H9 (cell line): Measurements from ENCODE around the gene RDH14. TPM values are rescaled to one million over a fixed set of nuclear protein-coding genes. Genes with fewer than 3 reads are reported as not detected.

ENCODE experiments used
- DNase-seq: peaks from one replicate; pipeline ENCODE4 v3.0.0-alpha.2; 2017
- H2AFZ ChIP-seq: one replicate; pipeline ENCODE4 v1.6.1; 2013; ENCODE audit warnings: mild to moderate bottlenecking, low read length, control low read depth, moderate library complexity
- H2AK5ac ChIP-seq: 2 replicates; pipeline ENCODE4 v1.6.1; 2013; ENCODE audit warnings: low read length, control low read depth, mixed read lengths; ENCODE audit not compliant: insufficient read length
- H2BK120ac ChIP-seq: one replicate; pipeline ENCODE4 v1.6.1; 2013; ENCODE audit warnings: low read depth, mild to moderate bottlenecking, low read length, control low read depth, inconsistent platforms; ENCODE audit not compliant: poor library complexity, severe bottlenecking
- H2BK12ac ChIP-seq: 2 replicates; pipeline ENCODE4 v1.6.1; 2013; ENCODE audit warnings: low read length, control low read depth, mixed read lengths, low read depth; ENCODE audit not compliant: insufficient read length
- H2BK15ac ChIP-seq: 2 replicates; pipeline ENCODE4 v1.6.1; 2013; ENCODE audit warnings: low read depth, low read length, control low read depth
- H2BK20ac ChIP-seq: one replicate; pipeline ENCODE4 v1.6.1; 2013; ENCODE audit warnings: low read depth, mild to moderate bottlenecking, low read length, control low read depth, inconsistent platforms; ENCODE audit not compliant: poor library complexity, severe bottlenecking
- H2BK5ac ChIP-seq: 2 replicates; pipeline ENCODE4 v1.6.1; 2013; ENCODE audit warnings: low read length, control low read depth, mixed read lengths; ENCODE audit not compliant: insufficient read length
- H3K14ac ChIP-seq: 2 replicates; pipeline ENCODE4 v1.6.1; 2013; ENCODE audit warnings: low read length, control low read depth; ENCODE audit not compliant: insufficient read depth
- H3K18ac ChIP-seq: 2 replicates; pipeline ENCODE4 v1.6.1; 2013; ENCODE audit warnings: low read depth, mild to moderate bottlenecking, mixed read lengths, low read length, control low read depth; ENCODE audit not compliant: insufficient read length
- H3K23ac ChIP-seq: 2 replicates; pipeline ENCODE4 v1.6.1; 2013; ENCODE audit warnings: low read length, control low read depth, mixed read lengths, low read depth; ENCODE audit not compliant: insufficient read length
- H3K23me2 ChIP-seq: 2 replicates; pipeline ENCODE4 v1.6.1; 2013; ENCODE audit warnings: low read depth, mild to moderate bottlenecking, mixed read lengths, low read length, control low read depth; ENCODE audit not compliant: insufficient read length, poor library complexity, severe bottlenecking
- H3K27ac ChIP-seq: 2 replicates; pipeline ENCODE4 v1.5.1; 2013; ENCODE audit warnings: low read length, control low read depth, mixed read lengths, low read depth; ENCODE audit not compliant: insufficient read length
- H3K27me3 ChIP-seq: 2 replicates; pipeline ENCODE4 v1.6.1; 2013; ENCODE audit warnings: low read length, control low read depth, inconsistent platforms; ENCODE audit not compliant: insufficient read depth
- H3K4ac ChIP-seq: 2 replicates; pipeline ENCODE4 v1.6.1; 2013; ENCODE audit warnings: low read depth, mild to moderate bottlenecking, control low read depth, inconsistent platforms, low read length, moderate library complexity
- H3K4me1 ChIP-seq: 2 replicates; pipeline ENCODE4 v1.6.1; 2013; ENCODE audit warnings: low read length, control low read depth, inconsistent platforms; ENCODE audit not compliant: insufficient read depth
- H3K4me2 ChIP-seq: 2 replicates; pipeline ENCODE4 v1.6.1; 2013; ENCODE audit warnings: low read length, control low read depth, mixed read lengths; ENCODE audit not compliant: insufficient read length, insufficient read depth
- H3K56ac ChIP-seq: 2 replicates; pipeline ENCODE4 v1.6.1; 2013; ENCODE audit warnings: low read depth, mild to moderate bottlenecking, mixed read lengths, low read length, control low read depth; ENCODE audit not compliant: insufficient read length
- H3K79me1 ChIP-seq: 2 replicates; pipeline ENCODE4 v1.6.1; 2013; ENCODE audit warnings: low read depth, mild to moderate bottlenecking, moderate library complexity, low read length, control low read depth, inconsistent platforms; ENCODE audit not compliant: insufficient read depth, poor library complexity, severe bottlenecking
- H3K79me2 ChIP-seq: 2 replicates; pipeline ENCODE4 v1.6.1; 2013; ENCODE audit warnings: low read length, control low read depth, inconsistent platforms; ENCODE audit not compliant: insufficient read depth
- H3K9ac ChIP-seq: 2 replicates; pipeline ENCODE4 v1.6.1; 2013; ENCODE audit warnings: low read length, control low read depth, mixed read lengths; ENCODE audit not compliant: insufficient read length; ENCODE audit errors: extremely low read depth
- H3K9me3 ChIP-seq: one replicate; pipeline ENCODE4 v1.6.1; 2013; ENCODE audit warnings: low read depth, low read length, inconsistent platforms; ENCODE audit not compliant: control insufficient read depth
- H3T11ph ChIP-seq: one replicate; pipeline ENCODE4 v1.6.1; 2013; ENCODE audit warnings: mild to moderate bottlenecking, low read length, control low read depth, inconsistent platforms
- H4K20me1 ChIP-seq: one replicate; pipeline ENCODE4 v1.6.1; 2013; ENCODE audit not compliant: control insufficient read depth, insufficient read length, insufficient read depth
- H4K5ac ChIP-seq: 2 replicates; pipeline ENCODE4 v1.6.1; 2013; ENCODE audit warnings: low read depth, mild to moderate bottlenecking, mixed read lengths, low read length, control low read depth; ENCODE audit not compliant: insufficient read length
- H4K8ac ChIP-seq: replicated peaks from 2 replicates; pipeline ENCODE4 v1.6.1; 2013; ENCODE audit warnings: low read length, control low read depth, mixed read lengths, low read depth; ENCODE audit not compliant: insufficient read length
- H4K91ac ChIP-seq: 2 replicates; pipeline ENCODE4 v1.6.1; 2013; ENCODE audit warnings: low read depth, mild to moderate bottlenecking, moderate library complexity, mixed read lengths, low read length, control low read depth; ENCODE audit not compliant: insufficient read length
- H3K27ac Mint-ChIP-seq, 3 experiments: 2 replicates in 2 of 3; 3 replicates in 1 of 3; pipeline ENCODE4 v1.8.0; 2020 to 2021; ENCODE audit warnings: mixed read lengths in 3 of 3, mild to moderate bottlenecking in 1 of 3, moderate library complexity in 1 of 3
- H3K27me3 Mint-ChIP-seq: 2 replicates; pipeline ENCODE4 v1.8.0; 2021; ENCODE audit warnings: low read depth, mild to moderate bottlenecking, moderate library complexity, mixed read lengths
- H3K36me3 Mint-ChIP-seq, 3 experiments: 2 replicates in 2 of 3; 3 replicates in 1 of 3; pipeline ENCODE4 v1.8.0; 2020 to 2021; ENCODE audit warnings: low read depth in 3 of 3, mixed read lengths in 3 of 3; ENCODE audit not compliant: insufficient read depth in 1 of 3
- H3K4me1 Mint-ChIP-seq, 2 experiments: 2 replicates each; pipeline ENCODE4 v1.8.0; 2020; ENCODE audit warnings: mixed read lengths in 2 of 2
- H3K4me3 Mint-ChIP-seq, 2 experiments: 2 replicates in 1 of 2; 3 replicates in 1 of 2; pipeline ENCODE4 v1.8.0; 2020 to 2021; ENCODE audit warnings: mild to moderate bottlenecking in 2 of 2, mixed read lengths in 2 of 2, moderate library complexity in 1 of 2
- H3K9me3 Mint-ChIP-seq, 2 experiments: 2 replicates in 1 of 2; 3 replicates in 1 of 2; pipeline ENCODE4 v1.8.0; 2020; ENCODE audit warnings: mild to moderate bottlenecking in 2 of 2, mixed read lengths in 2 of 2, moderate library complexity in 1 of 2
- WGBS: extraction: QIAGEN DNeasy Blood & Tissue Kit; methylation state at CpG from one replicate; pipeline ENCODE4 v1.1.7; 2013; ENCODE audit warnings: missing lambda C conversion rate, low lambda C conversion rate, mixed read lengths; ENCODE audit not compliant: insufficient read length; ENCODE audit errors: extremely low coverage; 5-methylcytosine and 5-hydroxymethylcytosine counted together
- total RNA-seq: library from RNA; stranded (reverse); gene quantifications from 2 replicates; pipeline ENCODE4 v1.2.1, GENCODE V29; 2021
- TF ChIP-seq, protein P1 (sequence below): fragments of 200-600 bp; sonication (generic); conservative IDR thresholded peaks from 3 replicates; pipeline ENCODE4 v1.8.0; 2021; ENCODE audit warnings: antibody characterized with exemption, mild to moderate bottlenecking

Gene RDH14
- total RNA-seq, 1 experiment from 2014 or later, result 25.5 TPM

DNA sequence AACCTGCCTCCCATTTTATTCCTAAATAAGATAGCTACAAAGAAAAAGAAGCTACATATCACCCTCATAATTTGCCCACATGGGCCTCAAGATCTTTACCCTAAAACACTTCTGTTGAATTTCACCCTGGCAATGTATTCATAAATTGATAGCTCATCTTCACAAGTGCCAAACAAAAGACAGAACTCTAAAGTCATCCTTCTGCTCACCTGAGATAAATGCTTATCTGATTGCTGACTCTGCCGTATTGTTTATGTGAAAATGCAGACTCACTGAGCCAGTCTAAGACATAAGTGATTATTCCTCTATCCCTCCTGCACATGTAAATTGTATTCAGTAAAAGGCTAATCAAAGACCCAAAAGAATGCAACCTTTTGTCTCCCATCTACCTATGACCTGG is 2.0 kb downstream of the RDH14 start:
- Histone ChIP-seq H3K9ac (no peak overlapping the region), H2AK5ac (no peak overlapping the region), H2BK5ac (no peak overlapping the region), H3K79me1 (peaks cover 4% of the 10 kb centered on the region), H2BK15ac (no peak overlapping the region), H3T11ph (no peak overlapping the region), H3K79me2 (peaks cover 4% of the 10 kb centered on the region; the same call in 1 of the 2 replicates), H3K18ac (no peak overlapping the region), H2BK120ac (no peak overlapping the region), H2AFZ (no peak overlapping the region), H3K14ac (no peak overlapping the region), H3K27me3 (no peaks in the 10 kb centered on the region), H3K9me3 (no peaks in the 10 kb centered on the region), H3K56ac (no peak overlapping the region), H3K27ac (no peak overlapping the region), H2BK20ac (no peak overlapping the region), H3K23ac (no peak overlapping the region), H4K91ac (no peak overlapping the region), H4K20me1 (no peaks in the 10 kb centered on the region), H4K5ac (no peak overlapping the region), H3K4me2 (no peak overlapping the region), H3K4me1 (peaks cover 4% of the 10 kb centered on the region; the same call in 1 of the 2 replicates), H3K23me2 (peaks cover 7% of the 10 kb centered on the region), H2BK12ac (no peak overlapping the region), H3K4ac (no peak overlapping the region), H4K8ac (no peak overlapping the region)
- Mint-ChIP-seq H3K4me3 (peak overlapping the region; percentile 91 to 93; a peak in 4 of 5 replicates), H3K4me1 (peaks cover 25 to 26% of the 10 kb centered on the region in 2 experiments), H3K36me3 (peaks cover 9 to 15% (median 14%) of the 10 kb centered on the region in 3 experiments), H3K9me3 (no peaks in the 10 kb centered on the region), H3K27me3 (peaks cover 1% of the 10 kb centered on the region; the same call in 1 of the 2 replicates), H3K27ac (peak overlapping the region in 1 of 3 experiments; percentile 3; a peak in 1 of 7 replicates)
- no CpG with 5 or more reads among the region's 1 CpG for WGBS
- TF ChIP-seq, protein P1, sequence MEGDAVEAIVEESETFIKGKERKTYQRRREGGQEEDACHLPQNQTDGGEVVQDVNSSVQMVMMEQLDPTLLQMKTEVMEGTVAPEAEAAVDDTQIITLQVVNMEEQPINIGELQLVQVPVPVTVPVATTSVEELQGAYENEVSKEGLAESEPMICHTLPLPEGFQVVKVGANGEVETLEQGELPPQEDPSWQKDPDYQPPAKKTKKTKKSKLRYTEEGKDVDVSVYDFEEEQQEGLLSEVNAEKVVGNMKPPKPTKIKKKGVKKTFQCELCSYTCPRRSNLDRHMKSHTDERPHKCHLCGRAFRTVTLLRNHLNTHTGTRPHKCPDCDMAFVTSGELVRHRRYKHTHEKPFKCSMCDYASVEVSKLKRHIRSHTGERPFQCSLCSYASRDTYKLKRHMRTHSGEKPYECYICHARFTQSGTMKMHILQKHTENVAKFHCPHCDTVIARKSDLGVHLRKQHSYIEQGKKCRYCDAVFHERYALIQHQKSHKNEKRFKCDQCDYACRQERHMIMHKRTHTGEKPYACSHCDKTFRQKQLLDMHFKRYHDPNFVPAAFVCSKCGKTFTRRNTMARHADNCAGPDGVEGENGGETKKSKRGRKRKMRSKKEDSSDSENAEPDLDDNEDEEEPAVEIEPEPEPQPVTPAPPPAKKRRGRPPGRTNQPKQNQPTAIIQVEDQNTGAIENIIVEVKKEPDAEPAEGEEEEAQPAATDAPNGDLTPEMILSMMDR, result no peak
- DNase-seq, result no peak
